ENCODE data around the gene CHMP2A. TPM values are rescaled to one million over a fixed set of nuclear protein-coding genes. Genes with fewer than 3 reads are reported as not detected.

CHMP2A gene
- total and polyA plus RNA-seq, 10 of the 15 experiments (the other 5 are each of a cell fraction or from before 2014, with no cell fraction given), result 69.5 to 172 (median 109) TPM

GRCh38 chr19:58521651-58522050 lies 33.3 kb downstream of the CHMP2A start:
- H3K9ac ChIP-seq (ENCODE audit: control insufficient read depth, insufficient read depth, low read length), result no peak overlapping the region
- CTCF ChIA-PET, result interaction anchor here (0.8 to 4.2 kb wide), 7 partner anchors 23 to 293 kb away, joined by 3 to 67 read pairs (median 21); partner anchors contain the start of genes CHMP2A, TRIM28 and ZNF544
- H3K27ac ChIP-seq (ENCODE audit: control insufficient read depth, insufficient read depth), result no peak overlapping the region
- RAD21 ChIA-PET (ENCODE audit: unreplicated experiment), result interaction anchor here (0.9 to 4.0 kb wide), 6 partner anchors 23 to 194 kb away, joined by 3 to 50 read pairs (median 14); partner anchors contain the start of genes CHMP2A, TRIM28 and ZSCAN22
- in situ Hi-C loops (cut with MboI), result no loop called here
- no peaks in the 10 kb centered on the region for H3K27me3 ChIP-seq (replicated peaks in 1 of 2; ENCODE audit: control insufficient read depth in 2 of 2, insufficient read depth in 2 of 2, low read length in 1 of 2)
- BruUV-seq (replicated peaks), result no TSS peak
- H4K20me1 ChIP-seq (ENCODE audit: control insufficient read depth, insufficient read depth), result no peaks in the 10 kb centered on the region
- H3K4me1 ChIP-seq (ENCODE audit: control insufficient read depth, insufficient read depth, low read length), result peaks cover 11% of the 10 kb centered on the region
- H3K36me3 ChIP-seq (ENCODE audit: control insufficient read depth in 2 of 2, insufficient read depth in 2 of 2, low read length in 1 of 2), result peaks cover 0 to 2% of the 10 kb centered on the region in 2 experiments; a peak in 2 of 4 replicates
- no peak overlapping the region for H3K4me3 ChIP-seq
- intact Hi-C loops (cut with micrococcal nuclease; ENCODE audit: unreplicated experiment), result no loop called here
- POLR2A ChIA-PET, result interaction anchor here (0.6 to 3.0 kb wide), 9 partner anchors 22 to 215 kb away, joined by 3 to 24 read pairs (median 4); partner anchors contain the start of gene TRIM28
- H3K9me3 ChIP-seq (replicated peaks; ENCODE audit: control insufficient read depth, insufficient read depth, low read length), result no peaks in the 10 kb centered on the region
- ATAC-seq, result no peak
- DNase-seq (ENCODE audit: low read depth, low spot score), result no peak
- TF ChIP-seq, protein P1, sequence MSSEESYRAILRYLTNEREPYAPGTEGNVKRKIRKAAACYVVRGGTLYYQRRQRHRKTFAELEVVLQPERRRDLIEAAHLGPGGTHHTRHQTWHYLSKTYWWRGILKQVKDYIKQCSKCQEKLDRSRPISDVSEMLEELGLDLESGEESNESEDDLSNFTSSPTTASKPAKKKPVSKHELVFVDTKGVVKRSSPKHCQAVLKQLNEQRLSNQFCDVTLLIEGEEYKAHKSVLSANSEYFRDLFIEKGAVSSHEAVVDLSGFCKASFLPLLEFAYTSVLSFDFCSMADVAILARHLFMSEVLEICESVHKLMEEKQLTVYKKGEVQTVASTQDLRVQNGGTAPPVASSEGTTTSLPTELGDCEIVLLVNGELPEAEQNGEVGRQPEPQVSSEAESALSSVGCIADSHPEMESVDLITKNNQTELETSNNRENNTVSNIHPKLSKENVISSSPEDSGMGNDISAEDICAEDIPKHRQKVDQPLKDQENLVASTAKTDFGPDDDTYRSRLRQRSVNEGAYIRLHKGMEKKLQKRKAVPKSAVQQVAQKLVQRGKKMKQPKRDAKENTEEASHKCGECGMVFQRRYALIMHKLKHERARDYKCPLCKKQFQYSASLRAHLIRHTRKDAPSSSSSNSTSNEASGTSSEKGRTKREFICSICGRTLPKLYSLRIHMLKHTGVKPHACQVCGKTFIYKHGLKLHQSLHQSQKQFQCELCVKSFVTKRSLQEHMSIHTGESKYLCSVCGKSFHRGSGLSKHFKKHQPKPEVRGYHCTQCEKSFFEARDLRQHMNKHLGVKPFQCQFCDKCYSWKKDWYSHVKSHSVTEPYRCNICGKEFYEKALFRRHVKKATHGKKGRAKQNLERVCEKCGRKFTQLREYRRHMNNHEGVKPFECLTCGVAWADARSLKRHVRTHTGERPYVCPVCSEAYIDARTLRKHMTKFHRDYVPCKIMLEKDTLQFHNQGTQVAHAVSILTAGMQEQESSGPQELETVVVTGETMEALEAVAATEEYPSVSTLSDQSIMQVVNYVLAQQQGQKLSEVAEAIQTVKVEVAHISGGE (CRISPR knock-in tag; IDR thresholded peaks at IDR 0.05), result no peak
- TF ChIP-seq TARDBP (IDR thresholded peaks at IDR 0.05; ENCODE audit: borderline replicate concordance) (no peak), RAD21 (IDR thresholded peaks at IDR 0.05; ENCODE audit: insufficient read depth, low read depth, low read length) (no peak), RELA (IDR thresholded peaks at IDR 0.05; ENCODE audit: borderline replicate concordance, partially characterized antibody) (no peak), ZNF622 (IDR thresholded peaks at IDR 0.05) (no peak), RB1 (IDR thresholded peaks at IDR 0.05; ENCODE audit: borderline replicate concordance) (no peak), SREBF1 (IDR thresholded peaks at IDR 0.05; ENCODE audit: low read length) (no peak), PRDM15 (CRISPR knock-in tag; IDR thresholded peaks at IDR 0.05) (no peak), MEF2B (IDR thresholded peaks at IDR 0.05; ENCODE audit: partially characterized antibody, poor library complexity, severe bottlenecking) (no peak), SMAD1 (IDR thresholded peaks at IDR 0.05; ENCODE audit: low read depth, partially characterized antibody) (no peak), KDM1A (IDR thresholded peaks at IDR 0.05; ENCODE audit: borderline replicate concordance) (no peak), PBX3 (IDR thresholded peaks at IDR 0.05; ENCODE audit: insufficient replicate concordance, low read depth, low read length) (no peak), ASH2L (IDR thresholded peaks at IDR 0.05; ENCODE audit: borderline replicate concordance, low read depth) (no peak), FOXK2 (IDR thresholded peaks at IDR 0.05) (no peak), STAT1 (conservative IDR thresholded peaks at IDR 0.05) (no peak), ZBED1 (IDR thresholded peaks at IDR 0.05; ENCODE audit: borderline replicate concordance) (no peak)
- no peak for FAIRE-seq
- H3K79me2 ChIP-seq (ENCODE audit: control insufficient read depth, insufficient read depth, low read length), result peaks cover 23% of the 10 kb centered on the region
- H2AFZ ChIP-seq (ENCODE audit: control insufficient read depth, low read depth, low read length), result no peak overlapping the region
- WGBS (ENCODE audit: insufficient coverage, insufficient replicate concordance, low lambda C conversion rate, missing lambda C conversion rate), result 63% methylated on average over 4 of the region's 4 CpGs
- SMC1A ChIA-PET (ENCODE audit: uncharacterized antibody, unreplicated experiment), result interaction anchor here (0.6 to 3.6 kb wide), 9 partner anchors 11 to 335 kb away, joined by 3 to 43 read pairs (median 7); partner anchors contain the start of genes MZF1, TRIM28 and UBE2M
- H3K4me2 ChIP-seq (ENCODE audit: control insufficient read depth, insufficient read depth), result no peak overlapping the region

Measured in GM12878 (cell line).